ENCODE measurements around the gene RAB44.

DNA sequence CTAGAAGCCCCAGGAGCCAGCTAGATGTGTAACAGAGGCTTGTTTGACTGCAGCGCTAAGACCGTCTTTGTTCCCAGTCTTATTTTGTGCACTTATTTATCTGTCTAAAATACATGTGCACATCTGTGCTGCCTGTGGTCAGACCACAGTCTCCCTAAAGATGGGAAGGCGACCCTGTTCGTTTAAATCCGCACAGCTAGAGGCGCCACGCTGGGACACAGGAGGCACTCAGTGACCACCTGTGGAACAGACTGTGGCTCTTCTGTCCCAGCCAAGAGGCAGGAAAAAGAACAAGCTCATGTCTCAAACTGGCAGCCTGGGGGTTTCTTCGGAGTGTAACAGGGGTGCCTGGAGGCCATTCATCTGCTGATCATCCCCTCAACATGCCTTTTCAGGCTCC is 74.8 kb downstream of the RAB44 start:
- TF ChIP-seq, protein P1, sequence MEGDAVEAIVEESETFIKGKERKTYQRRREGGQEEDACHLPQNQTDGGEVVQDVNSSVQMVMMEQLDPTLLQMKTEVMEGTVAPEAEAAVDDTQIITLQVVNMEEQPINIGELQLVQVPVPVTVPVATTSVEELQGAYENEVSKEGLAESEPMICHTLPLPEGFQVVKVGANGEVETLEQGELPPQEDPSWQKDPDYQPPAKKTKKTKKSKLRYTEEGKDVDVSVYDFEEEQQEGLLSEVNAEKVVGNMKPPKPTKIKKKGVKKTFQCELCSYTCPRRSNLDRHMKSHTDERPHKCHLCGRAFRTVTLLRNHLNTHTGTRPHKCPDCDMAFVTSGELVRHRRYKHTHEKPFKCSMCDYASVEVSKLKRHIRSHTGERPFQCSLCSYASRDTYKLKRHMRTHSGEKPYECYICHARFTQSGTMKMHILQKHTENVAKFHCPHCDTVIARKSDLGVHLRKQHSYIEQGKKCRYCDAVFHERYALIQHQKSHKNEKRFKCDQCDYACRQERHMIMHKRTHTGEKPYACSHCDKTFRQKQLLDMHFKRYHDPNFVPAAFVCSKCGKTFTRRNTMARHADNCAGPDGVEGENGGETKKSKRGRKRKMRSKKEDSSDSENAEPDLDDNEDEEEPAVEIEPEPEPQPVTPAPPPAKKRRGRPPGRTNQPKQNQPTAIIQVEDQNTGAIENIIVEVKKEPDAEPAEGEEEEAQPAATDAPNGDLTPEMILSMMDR (IDR thresholded peaks at IDR 0.05), result no peak
- no peak for TF ChIP-seq POLR2A (IDR thresholded peaks at IDR 0.05)

Data from adrenal gland (tissue), 5 donors.